K562 (cell line): Measurements from ENCODE around the gene TIGD4. TPM values are rescaled to one million over a fixed set of nuclear protein-coding genes. Genes with fewer than 3 reads are reported as not detected.

Experiments
- E2F5 ChIP-seq: sonication (generic); formaldehyde crosslinking; IDR thresholded peaks from 2 replicates; pipeline ENCODE4 v1.8.0; 2022; ENCODE audit warnings: mild to moderate bottlenecking, missing genetic modification reagents
- GABPB2 ChIP-seq: fragments of 250-450 bp; sonication (Bioruptor Pico); conservative IDR thresholded peaks from 2 replicates; pipeline ENCODE4 v1.5.1; 2021; ENCODE audit warnings: mild to moderate bottlenecking
- HMGN3 ChIP-seq: IDR thresholded peaks from 2 replicates; pipeline ENCODE4 v1.6.1; 2011; ENCODE audit warnings: borderline replicate concordance, low read depth, mild to moderate bottlenecking, mixed read lengths, low read length; ENCODE audit not compliant: insufficient read length; ENCODE audit errors: extremely low read depth
- KLF1 ChIP-seq: fragments of 450-650 bp; IDR thresholded peaks from 2 replicates; pipeline ENCODE4 v1.6.1; 2016; ENCODE audit warnings: missing genetic modification characterization, missing compliant biosample characterization
- MBD2 ChIP-seq: sonication (generic); IDR thresholded peaks from 2 replicates; pipeline ENCODE4 v1.6.1; 2016; ENCODE audit warnings: low read depth, borderline replicate concordance
- MLX ChIP-seq, 2 experiments: fragments of 450-650 bp in 1 of 2; sonication (generic) in 1 of 2; formaldehyde crosslinking; conservative IDR thresholded peaks; 2 replicates each; pipeline versions ENCODE4 v1.4.0 to v1.8.1; 2020 to 2022; ENCODE audit warnings: mild to moderate bottlenecking in 1 of 2, missing genetic modification reagents in 1 of 2
- NFXL1 ChIP-seq: fragments of 450-650 bp; formaldehyde crosslinking; IDR thresholded peaks from 2 replicates; pipeline ENCODE4 v1.4.0; 2021; ENCODE audit warnings: mild to moderate bottlenecking
- RFX5 ChIP-seq: IDR thresholded peaks from 2 replicates; pipeline ENCODE4 v1.6.1; 2011; ENCODE audit warnings: low read depth, mild to moderate bottlenecking, improper control_type of control experiment, low read length
- SMC3 ChIP-seq: conservative IDR thresholded peaks from 2 replicates; pipeline ENCODE4 v1.6.1; 2011; ENCODE audit warnings: low read depth, low read length, improper control_type of control experiment; ENCODE audit not compliant: insufficient read depth
- ZNF165 ChIP-seq: fragments of 250-450 bp; sonication (Bioruptor Pico); IDR thresholded peaks from 2 replicates; pipeline ENCODE4 v1.4.0; 2020; ENCODE audit warnings: borderline replicate concordance
- ZNF644 ChIP-seq: fragments of 200-800 bp; sonication (Bioruptor generic); IDR thresholded peaks from 2 replicates; pipeline ENCODE4 v1.6.1; 2016; ENCODE audit warnings: low read depth, missing genetic modification characterization, missing compliant biosample characterization
- polyA plus RNA-seq, 8 experiments: library from polyadenylated mRNA; depleted of rRNA in 4 of 8; stranded (reverse) in 5 of 8; unstranded in 3 of 8; fragments of >200 nt; fragmentation: Nextera tagmentation in 2 of 8; fragmentation: Illumina TruSeq in 1 of 8; extraction: Ambion mirVana in 2 of 8; extraction: Trizol in 1 of 8; gene quantifications; 2 replicates each; pipeline versions ENCODE4 v1.2.1 to v1.2.3, GENCODE V29; 2011 to 2014; ENCODE audit warnings: inconsistent platforms in 1 of 8, missing spikeins in 1 of 8
- total RNA-seq, 7 experiments: library from RNA; depleted of rRNA in 6 of 7; stranded (reverse); fragments of >200 nt in 6 of 7; fragmentation: Illumina TruSeq in 2 of 7; extraction: Trizol in 2 of 7; gene quantifications; 2 replicates each; pipeline versions ENCODE4 v1.2.1 to v1.2.3, GENCODE V29; 2011 to 2021; ENCODE audit warnings: low replicate concordance in 1 of 7
- TF ChIP-seq, protein P1 (sequence below): sonication (generic); formaldehyde crosslinking; IDR thresholded peaks from 2 replicates; pipeline ENCODE4 v1.8.0; 2022; ENCODE audit warnings: missing genetic modification reagents, mild to moderate bottlenecking, borderline replicate concordance
- TF ChIP-seq, protein P2 (sequence below): fragments of 250-450 bp; sonication (Bioruptor Pico); IDR thresholded peaks from 2 replicates; pipeline ENCODE4 v1.8.0; 2022; ENCODE audit warnings: moderate library complexity, mild to moderate bottlenecking, inconsistent platforms
- TF ChIP-seq, protein P3 (sequence below), 2 experiments: fragments of 450-650 bp; IDR thresholded peaks; 2 replicates each; pipeline ENCODE4 v1.6.1; 2016; ENCODE audit warnings: mild to moderate bottlenecking in 2 of 2, borderline replicate concordance in 1 of 2, low read depth in 1 of 2, moderate library complexity in 1 of 2

Gene TIGD4
- total and polyA plus RNA-seq, 9 of the 15 experiments (the other 6 are each of a cell fraction or from before 2014, with no cell fraction given) = 0.07 to 0.28 (median 0.18) TPM

- no peak; the same call in 1 of the 2 replicates for TF ChIP-seq E2F5 (CRISPR knock-in tag)
- peak; percentile 58; the same call in 1 of the 2 replicates for TF ChIP-seq MBD2
- no peak for TF ChIP-seq NFXL1 (CRISPR knock-in tag)
- no peak for TF ChIP-seq RFX5
- TF ChIP-seq, protein P1, sequence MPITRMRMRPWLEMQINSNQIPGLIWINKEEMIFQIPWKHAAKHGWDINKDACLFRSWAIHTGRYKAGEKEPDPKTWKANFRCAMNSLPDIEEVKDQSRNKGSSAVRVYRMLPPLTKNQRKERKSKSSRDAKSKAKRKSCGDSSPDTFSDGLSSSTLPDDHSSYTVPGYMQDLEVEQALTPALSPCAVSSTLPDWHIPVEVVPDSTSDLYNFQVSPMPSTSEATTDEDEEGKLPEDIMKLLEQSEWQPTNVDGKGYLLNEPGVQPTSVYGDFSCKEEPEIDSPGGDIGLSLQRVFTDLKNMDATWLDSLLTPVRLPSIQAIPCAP (CRISPR knock-in tag) = no peak
- TF ChIP-seq, protein P2, sequence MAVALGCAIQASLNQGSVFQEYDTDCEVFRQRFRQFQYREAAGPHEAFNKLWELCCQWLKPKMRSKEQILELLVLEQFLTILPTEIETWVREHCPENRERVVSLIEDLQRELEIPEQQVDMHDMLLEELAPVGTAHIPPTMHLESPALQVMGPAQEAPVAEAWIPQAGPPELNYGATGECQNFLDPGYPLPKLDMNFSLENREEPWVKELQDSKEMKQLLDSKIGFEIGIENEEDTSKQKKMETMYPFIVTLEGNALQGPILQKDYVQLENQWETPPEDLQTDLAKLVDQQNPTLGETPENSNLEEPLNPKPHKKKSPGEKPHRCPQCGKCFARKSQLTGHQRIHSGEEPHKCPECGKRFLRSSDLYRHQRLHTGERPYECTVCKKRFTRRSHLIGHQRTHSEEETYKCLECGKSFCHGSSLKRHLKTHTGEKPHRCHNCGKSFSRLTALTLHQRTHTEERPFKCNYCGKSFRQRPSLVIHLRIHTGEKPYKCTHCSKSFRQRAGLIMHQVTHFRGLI (CRISPR knock-in tag) = no peak
- TF ChIP-seq SMC3 = 0 out of 2 replicates have a peak, but pooled peaks have one; percentile 1
- no peak for TF ChIP-seq ZNF165
- TF ChIP-seq KLF1 = peak; percentile 91; the same call in 1 of the 2 replicates
- TF ChIP-seq GABPB2 (CRISPR knock-in tag) = no peak
- TF ChIP-seq ZNF644 (tag) = no peak
- TF ChIP-seq HMGN3 = no peak
- TF ChIP-seq, protein P3, sequence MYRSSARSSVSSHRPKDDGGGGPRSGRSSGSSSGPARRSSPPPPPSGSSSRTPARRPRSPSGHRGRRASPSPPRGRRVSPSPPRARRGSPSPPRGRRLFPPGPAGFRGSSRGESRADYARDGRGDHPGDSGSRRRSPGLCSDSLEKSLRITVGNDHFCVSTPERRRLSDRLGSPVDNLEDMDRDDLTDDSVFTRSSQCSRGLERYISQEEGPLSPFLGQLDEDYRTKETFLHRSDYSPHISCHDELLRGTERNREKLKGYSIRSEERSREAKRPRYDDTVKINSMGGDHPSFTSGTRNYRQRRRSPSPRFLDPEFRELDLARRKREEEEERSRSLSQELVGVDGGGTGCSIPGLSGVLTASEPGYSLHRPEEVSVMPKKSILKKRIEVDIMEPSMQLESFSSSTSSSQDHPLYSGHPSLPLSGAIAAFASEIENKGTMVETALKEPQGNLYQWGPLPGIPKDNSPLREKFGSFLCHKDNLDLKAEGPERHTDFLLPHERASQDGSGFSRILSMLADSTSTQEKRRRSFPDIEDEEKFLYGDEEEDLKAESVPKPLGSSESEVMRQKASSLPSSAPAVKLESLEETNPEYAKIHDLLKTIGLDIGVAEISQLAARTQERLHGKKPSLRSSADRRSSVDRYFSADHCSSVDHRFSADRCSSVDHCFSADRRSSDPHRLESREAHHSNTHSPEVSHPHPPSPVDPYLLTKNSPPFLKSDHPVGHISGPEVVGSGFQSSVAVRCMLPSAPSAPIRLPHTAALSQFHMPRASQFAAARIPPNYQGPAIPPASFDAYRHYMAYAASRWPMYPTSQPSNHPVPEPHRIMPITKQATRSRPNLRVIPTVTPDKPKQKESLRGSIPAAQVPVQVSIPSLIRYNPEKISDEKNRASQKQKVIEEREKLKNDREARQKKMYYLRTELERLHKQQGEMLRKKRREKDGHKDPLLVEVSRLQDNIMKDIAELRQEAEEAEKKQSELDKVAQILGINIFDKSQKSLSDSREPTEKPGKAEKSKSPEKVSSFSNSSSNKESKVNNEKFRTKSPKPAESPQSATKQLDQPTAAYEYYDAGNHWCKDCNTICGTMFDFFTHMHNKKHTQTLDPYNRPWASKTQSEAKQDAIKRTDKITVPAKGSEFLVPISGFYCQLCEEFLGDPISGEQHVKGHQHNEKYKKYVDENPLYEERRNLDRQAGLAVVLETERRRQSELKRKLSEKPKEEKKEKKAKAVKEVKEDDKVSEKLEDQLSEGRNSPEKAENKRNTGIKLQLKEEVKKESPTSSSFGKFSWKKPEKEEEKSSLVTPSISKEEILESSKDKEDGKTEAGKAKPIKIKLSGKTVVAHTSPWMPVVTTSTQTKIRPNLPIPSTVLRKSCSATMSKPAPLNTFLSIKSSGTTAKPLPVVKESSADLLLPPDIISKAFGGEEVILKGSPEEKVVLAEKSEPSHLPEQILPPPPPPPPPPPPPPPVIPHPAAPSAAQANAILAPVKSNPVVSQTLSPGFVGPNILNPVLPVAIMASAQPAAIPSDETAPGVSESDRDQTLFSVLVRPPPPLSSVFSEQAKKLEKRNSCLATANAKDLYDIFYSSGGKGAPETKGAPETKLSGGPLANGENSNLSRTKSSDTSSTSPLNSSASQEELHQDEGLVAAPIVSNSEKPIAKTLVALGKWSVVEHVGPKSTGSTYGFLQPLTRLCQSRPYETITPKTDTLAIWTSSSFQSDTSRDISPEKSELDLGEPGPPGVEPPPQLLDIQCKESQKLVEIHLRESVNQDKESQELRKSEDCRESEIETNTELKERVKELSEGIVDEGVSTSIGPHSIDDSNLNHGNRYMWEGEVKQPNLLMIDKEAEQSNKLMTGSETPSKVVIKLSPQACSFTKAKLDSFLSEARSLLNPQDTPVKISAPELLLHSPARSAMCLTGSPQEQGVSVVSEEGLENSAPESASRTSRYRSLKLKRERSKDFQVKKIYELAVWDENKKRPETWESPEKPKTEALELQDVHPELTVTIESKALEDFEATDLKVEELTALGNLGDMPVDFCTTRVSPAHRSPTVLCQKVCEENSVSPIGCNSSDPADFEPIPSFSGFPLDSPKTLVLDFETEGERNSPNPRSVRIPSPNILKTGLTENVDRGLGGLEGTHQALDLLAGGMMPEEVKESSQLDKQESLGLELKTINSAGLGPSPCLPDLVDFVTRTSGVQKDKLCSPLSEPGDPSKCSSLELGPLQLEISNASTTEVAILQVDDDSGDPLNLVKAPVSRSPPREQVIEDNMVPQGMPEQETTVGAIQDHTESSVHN (IDR thresholded peaks at IDR 0.05; ENCODE audit: borderline replicate concordance in 1 of 2, low read depth in 1 of 2) = no peak
- TF ChIP-seq MLX (CRISPR knock-in tag; conservative IDR thresholded peaks at IDR 0.05) = no peak
Observed at GRCh38 chr4:152779513-152780266, at the start of gene TIGD4, which contains the start of gene ARFIP1 (continued).
